ENCODE results near the gene ATP2A2. TPM values are rescaled to one million over a fixed set of nuclear protein-coding genes. Genes with fewer than 3 reads are reported as not detected.

Gene ATP2A2
- total and polyA plus RNA-seq, 2 of the 8 experiments (the other 6 are each of a cell fraction or from before 2014, with no cell fraction given) = 86.1 to 271 TPM

GRCh38 chr12:110266381-110266960, 14.6 kb upstream of the ATP2A2 start (continued):
- no peak for TF ChIP-seq GABPA (IDR thresholded peaks at IDR 0.05; ENCODE audit: borderline replicate concordance, insufficient read depth, low read length)
